Prostate gland (tissue), 2 donors: Measurements from ENCODE around the gene ARL15.

Experiments
- POLR2A ChIP-seq: fragments of 450-650 bp; IDR thresholded peaks from one replicate; pipeline ENCODE4 v1.6.1; 2016; ENCODE audit warnings: antibody characterized with exemption, mild to moderate bottlenecking
- POLR2AphosphoS5 ChIP-seq: sonication (generic); formaldehyde crosslinking; IDR thresholded peaks from one replicate; pipeline ENCODE4 v1.6.1; 2017; ENCODE audit warnings: antibody characterized with exemption
- TF ChIP-seq, protein P1 (sequence below), 4 experiments: fragments of 200-600 bp in 2 of 4; fragments of 450-650 bp in 2 of 4; sonication (generic) in 2 of 4; IDR thresholded peaks; 1 replicate in 3 of 4; 2 replicates in 1 of 4; pipeline ENCODE4 v1.5.1; 2016 to 2019; ENCODE audit warnings: antibody characterized with exemption in 4 of 4, mild to moderate bottlenecking in 2 of 4, moderate library complexity in 2 of 4

DNA sequence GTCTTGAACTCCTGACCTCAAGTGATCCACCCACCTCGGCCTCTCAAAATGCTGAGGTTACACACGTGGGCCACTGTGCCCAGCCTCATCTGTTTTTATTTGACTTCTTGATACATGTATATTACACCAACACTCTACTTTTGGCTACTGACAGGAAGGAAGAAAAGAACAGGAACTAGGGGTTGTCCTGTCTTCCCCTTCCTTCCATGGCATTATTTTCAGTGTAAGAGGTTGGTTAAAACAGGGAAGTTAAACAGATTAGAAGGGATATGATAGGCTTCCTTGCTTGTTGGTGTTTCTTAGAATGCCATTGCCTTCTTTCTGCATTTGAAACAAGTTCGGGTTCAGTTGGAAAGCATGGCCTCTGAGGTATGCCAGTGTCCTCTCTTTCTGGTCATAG is 437.1 kb downstream of the ARL15 start:
- TF ChIP-seq, protein P1, sequence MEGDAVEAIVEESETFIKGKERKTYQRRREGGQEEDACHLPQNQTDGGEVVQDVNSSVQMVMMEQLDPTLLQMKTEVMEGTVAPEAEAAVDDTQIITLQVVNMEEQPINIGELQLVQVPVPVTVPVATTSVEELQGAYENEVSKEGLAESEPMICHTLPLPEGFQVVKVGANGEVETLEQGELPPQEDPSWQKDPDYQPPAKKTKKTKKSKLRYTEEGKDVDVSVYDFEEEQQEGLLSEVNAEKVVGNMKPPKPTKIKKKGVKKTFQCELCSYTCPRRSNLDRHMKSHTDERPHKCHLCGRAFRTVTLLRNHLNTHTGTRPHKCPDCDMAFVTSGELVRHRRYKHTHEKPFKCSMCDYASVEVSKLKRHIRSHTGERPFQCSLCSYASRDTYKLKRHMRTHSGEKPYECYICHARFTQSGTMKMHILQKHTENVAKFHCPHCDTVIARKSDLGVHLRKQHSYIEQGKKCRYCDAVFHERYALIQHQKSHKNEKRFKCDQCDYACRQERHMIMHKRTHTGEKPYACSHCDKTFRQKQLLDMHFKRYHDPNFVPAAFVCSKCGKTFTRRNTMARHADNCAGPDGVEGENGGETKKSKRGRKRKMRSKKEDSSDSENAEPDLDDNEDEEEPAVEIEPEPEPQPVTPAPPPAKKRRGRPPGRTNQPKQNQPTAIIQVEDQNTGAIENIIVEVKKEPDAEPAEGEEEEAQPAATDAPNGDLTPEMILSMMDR (IDR thresholded peaks at IDR 0.05), result no peak
- TF ChIP-seq POLR2A (no peak), POLR2AphosphoS5 (no peak)
